Body of pancreas (tissue), 4 donors: ENCODE data around the gene VTN.

Source experiments
- POLR2A ChIP-seq, 3 donors: fragments of 450-650 bp; IDR thresholded peaks; one replicate each; pipeline ENCODE4 v1.6.1; 2016; ENCODE audit warnings: antibody characterized with exemption in 3 of 3, mild to moderate bottlenecking in 2 of 3
- TF ChIP-seq, protein P1 (sequence below), 7 experiments: fragments of 450-650 bp in 4 of 7; fragments of 200-600 bp in 3 of 7; sonication (generic) in 3 of 7; IDR thresholded peaks; one replicate each; pipeline ENCODE4 v1.5.1; 2016 to 2019; ENCODE audit warnings: antibody characterized with exemption in 7 of 7

DNA sequence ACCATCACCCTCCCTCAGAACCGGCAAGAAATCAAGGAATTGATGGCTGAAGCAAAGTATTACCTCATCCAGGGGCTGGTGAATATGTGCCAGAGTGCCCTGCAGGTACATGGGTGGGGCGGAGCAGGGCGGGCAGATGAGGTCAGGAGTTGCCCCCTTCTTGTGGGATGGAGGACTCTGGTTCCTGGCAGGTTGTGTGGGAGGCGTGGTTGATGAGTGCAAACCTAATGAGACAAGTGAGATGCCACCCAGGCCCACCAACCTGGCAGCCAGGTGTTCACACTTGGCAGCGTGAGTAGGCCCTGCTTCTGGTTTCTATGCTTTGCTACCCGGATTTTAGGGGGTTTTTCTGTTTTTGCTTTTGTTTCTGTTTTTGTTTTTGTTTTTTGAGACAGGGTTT lies 29.7 kb downstream of the VTN start:
- TF ChIP-seq, protein P1, sequence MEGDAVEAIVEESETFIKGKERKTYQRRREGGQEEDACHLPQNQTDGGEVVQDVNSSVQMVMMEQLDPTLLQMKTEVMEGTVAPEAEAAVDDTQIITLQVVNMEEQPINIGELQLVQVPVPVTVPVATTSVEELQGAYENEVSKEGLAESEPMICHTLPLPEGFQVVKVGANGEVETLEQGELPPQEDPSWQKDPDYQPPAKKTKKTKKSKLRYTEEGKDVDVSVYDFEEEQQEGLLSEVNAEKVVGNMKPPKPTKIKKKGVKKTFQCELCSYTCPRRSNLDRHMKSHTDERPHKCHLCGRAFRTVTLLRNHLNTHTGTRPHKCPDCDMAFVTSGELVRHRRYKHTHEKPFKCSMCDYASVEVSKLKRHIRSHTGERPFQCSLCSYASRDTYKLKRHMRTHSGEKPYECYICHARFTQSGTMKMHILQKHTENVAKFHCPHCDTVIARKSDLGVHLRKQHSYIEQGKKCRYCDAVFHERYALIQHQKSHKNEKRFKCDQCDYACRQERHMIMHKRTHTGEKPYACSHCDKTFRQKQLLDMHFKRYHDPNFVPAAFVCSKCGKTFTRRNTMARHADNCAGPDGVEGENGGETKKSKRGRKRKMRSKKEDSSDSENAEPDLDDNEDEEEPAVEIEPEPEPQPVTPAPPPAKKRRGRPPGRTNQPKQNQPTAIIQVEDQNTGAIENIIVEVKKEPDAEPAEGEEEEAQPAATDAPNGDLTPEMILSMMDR (IDR thresholded peaks at IDR 0.05), result no peak
- TF ChIP-seq POLR2A (IDR thresholded peaks at IDR 0.05), result no peak
